HG03571 (cell line): ENCODE data around the gene HNRNPH1.

ENCODE experiments used
- ATAC-seq: cut with Tn5 transposase; IDR thresholded peaks from one replicate; pipeline ENCODE4 v1.9.1; 2021; ENCODE audit not compliant: unreplicated experiment

The HNRNPH1 gene

DNA sequence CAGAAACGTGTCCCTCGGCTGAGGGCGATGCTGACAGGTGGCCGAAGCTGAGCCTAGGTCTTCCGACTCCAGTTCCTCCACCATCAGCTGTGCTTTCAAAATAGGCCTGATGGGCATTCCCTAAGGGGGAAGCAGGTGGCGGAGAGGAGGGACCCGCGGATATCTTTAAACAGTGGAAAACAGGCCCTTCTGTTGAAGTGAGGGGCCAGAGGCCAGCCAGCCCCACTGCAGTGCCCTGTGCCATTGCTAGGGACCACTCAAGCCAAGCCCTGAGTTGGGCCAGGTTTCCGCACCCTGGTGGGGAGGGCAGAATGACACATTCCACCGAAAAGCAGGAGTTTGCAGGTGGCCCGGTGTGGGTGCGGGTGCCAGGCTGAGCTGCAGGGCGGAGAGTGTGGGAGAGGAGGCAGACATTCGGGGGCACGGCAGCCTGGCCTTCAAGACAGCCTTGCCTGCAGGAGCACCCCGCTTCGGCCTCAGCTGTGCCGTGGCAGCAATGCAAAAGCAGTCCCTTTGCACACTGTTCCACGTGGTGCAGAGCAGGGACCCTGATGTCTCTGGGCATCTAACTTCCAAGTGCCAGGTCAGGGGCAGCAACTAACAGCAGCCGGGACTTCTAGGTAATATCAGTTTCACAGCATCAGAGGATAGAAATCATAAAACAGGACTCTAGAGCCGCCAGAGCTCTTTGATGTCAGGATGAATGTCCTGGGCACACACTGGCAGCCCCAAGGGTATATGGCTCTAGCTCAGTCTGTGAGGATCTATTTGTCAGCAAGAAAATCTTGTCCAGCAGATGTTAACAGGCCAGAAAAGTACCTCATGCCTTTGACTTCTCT is 17.2 kb downstream of the HNRNPH1 start:
- ATAC-seq, result no peak

DNA sequence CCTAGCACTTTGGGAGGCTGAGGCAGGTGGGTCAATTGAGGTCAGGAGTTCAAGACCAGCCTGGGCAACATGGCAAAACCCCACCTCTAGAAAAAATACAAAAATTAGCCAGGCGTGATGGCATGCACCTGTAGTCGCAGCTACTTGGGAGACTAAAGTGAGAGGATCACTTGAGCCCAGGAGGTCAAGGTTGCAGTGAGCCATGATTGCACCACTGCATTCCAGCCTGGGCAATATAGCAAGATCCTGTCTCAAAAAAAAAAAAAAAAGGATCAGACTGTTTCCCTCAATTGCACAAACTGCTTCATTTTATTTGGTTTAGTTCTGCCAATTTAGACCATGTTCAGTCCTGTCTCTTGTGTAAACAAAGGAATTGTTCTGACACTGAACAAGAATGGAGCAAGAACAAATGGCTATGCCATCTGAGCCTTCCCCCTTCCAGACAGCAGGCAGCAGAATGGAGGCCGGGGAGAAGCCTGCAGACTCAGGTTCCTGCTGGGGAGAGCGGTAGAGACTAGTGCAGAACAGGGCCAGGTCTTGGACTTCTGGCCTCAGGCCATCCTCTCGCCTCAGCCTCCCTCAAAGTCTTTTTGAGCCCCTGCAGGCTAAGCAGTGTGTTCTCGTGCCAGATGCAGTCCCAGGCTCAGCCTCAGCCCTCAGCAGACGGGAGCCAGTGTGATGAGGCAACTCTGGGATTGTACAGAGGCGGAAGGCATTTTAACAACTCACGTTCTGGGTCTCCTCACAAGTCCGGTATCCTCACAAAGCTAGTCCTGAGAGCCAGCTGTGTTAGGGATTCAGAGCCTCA is 18.2 kb downstream of the HNRNPH1 start:
- no peak for ATAC-seq

DNA sequence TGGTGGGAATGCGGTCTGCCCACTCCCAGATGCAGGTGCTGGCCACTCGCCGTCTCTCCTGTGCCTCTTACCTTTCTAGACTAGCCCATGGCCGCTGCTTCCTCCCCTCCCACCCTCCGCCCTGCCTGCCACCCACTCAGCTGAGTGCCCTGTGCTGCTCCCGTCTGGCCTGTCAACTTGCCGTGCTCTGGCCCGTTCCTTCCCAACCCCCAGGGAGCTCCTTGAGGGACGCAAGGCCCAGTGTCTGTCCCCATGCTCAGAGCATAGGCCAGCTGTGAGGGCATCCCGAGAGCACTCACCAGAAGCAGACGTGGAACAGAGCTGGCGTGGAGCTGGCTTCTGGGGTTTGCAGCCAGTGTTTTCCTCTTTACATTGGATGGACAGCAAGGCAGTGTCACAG is 20.2 kb downstream of the HNRNPH1 start:
- no peak for ATAC-seq

DNA sequence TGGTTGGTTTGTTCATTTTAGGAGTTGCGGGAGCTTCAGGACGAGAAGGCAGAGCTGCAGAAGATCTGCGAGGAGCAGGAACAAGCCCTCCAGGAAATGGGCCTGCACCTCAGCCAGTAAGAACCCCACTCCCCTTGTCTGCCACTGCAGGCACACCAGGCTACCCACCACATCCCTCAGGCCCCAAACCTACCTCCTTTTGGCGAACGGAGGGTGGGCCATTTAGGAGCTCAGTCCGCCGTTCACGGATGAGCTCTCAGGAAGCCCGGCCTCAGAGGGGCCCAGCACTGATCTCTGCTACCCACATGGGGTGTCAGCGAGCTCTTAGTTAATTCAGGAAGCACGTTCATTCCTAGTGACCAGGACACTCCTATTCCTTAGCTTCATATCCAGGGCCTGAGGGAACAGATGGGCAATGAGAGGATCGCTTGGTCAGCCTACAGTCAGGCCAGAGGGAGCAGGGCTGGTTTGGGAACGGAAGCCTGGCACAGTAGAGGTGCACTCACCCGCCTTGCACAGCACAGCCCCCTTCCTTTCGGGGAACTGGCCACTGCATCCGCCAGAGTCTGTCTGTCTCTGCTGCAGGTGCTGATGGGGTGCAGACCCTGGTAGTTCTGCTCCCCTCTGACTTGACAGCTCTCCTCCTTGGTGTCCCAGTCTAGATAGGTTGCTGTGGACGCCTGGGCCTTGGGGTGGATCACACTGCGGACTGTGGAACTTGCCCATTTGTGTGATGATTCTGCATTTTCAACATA is 21.4 kb downstream of the HNRNPH1 start:
- ATAC-seq, result no peak

DNA sequence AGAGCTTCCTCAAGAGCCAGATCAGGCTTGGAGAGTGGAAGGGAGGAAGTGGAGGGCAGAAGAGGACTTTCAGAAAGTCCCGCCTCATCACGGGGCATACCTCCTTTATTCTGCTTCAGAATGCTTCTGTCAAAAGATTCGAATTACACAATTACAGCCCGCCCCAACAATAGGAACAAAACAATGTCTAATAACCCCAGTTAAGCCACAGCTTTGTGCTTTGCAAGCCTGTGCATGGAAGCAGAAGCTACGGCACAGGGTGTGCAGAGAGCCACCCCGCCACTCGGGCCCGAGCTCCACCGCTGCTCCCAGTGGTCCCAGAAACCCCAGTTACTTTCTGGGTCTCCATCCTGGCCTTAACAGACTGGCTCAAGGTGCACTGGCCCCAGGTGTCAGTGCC is 23.5 kb downstream of the HNRNPH1 start:
- ATAC-seq, result no peak

DNA sequence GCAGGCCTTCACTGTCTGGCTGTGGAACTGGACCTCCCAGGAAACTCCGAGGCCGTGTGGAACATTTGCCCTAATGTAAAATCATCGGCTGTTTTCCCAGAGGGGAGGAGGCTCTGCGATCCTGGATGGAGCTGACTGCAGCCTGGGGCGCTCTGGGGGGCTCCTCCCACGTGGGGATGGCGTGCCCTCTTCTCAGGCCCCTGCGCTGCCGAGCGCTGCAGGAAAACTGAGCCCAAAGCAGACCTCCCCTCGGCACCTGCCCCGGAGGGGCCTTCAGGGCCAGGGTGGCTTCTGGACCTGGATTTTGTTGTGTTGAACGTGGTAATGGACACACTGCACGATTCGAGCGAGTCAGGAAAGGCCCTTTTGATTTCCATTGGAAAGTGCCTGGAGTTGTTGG is 23.9 kb downstream of the HNRNPH1 start:
- no peak for ATAC-seq

DNA sequence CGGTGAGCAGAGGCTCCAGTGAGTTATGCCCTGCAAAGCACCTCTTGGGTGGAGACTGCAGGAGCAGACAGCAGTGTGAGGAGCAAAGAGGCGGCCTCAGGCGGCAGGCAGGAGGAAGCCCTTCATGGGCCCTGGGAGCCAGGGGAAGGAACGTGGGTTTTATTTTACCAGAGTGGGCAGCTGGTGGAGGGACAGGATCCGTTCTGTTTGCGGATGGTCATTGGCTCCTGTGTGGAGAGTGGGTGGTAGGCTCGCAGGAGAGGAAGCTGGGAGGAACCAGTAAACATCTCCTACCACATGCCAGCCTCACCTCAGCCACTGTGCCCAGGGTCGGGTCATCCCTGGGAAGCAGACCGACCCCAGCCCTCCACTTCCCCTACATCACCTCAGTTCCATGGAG is 24.4 kb downstream of the HNRNPH1 start:
- ATAC-seq, result no peak

DNA sequence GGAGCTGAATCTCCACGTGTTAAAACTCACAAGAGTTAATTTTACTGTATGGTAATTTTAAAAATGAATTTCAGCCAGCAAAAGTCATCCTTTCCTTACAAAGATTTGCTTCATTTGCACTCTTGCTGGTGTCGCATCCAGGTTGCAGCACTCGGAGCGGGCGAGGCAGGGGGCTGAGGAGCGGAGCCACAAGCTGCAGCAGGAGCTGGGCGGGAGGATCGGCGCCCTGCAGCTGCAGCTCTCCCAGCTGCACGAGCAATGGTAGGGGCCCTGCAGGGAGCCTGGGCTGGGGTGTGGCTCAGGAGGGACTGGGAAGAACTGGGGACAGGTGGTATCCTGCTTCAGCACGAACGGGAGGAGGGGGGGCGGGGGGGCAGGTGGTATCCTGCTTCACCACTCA is 27.1 kb downstream of the HNRNPH1 start:
- no peak for ATAC-seq

DNA sequence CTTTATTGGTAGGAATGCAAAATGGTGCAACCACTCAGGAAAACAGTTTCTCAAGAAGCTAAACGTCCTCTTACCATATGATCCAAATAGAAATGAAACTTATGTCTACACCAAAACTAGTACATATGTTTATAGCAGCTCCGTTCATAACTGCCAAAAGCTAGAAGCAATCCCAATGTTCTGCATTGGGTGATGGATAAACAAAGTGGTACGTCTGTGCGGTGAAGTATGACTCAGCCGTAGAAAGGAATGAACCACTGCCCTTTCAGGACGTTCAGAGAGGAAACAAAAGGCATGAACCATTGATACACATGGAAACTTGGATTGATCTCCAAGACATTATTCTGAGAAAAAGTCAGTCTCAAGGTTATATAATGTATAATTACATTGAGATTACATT is 27.6 kb downstream of the HNRNPH1 start:
- ATAC-seq, result no peak

DNA sequence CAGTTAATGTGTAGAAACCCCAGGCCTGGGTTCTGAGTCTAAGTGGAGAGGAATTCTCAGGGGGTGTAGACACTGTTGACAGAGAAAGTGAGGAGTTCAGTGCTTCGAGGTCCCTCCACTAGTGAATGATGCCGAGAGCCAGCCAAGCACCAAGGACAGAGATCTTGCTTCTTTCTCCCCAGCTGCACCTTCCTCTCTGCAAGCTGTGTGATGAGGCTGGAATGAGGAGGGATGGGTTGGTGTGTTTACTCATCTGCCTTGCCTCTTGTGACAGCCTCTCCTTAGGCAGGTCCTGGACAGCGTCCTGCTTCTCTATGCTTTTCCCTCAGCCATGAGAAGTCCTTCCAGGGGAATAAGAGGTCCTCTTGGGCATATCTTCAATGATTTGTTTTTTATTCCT is 35.3 kb downstream of the HNRNPH1 start:
- no peak for ATAC-seq

DNA sequence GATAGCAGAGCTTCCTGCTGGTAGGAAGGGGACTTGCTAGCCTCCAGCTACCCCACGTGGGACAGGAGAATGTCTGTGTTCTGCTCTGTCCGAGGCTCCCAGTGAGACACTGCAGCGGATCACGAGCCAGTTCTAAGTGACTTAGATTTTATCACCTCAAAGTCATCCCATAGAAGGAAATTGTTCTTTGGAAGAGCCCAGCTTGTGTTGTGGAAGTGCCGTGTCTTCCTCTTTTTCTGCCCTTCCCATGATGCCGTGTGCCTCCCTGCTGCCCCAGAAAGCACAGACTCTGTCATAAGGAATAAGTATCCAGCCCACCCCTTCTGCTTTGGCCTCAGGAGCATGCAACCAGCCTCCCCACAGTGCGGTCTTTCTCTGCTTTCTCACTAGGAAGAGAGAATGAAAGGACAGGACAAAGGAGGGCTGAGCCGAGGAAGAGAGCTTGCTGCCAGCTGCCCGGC is 37.5 kb downstream of the HNRNPH1 start:
- ATAC-seq, result no peak

DNA sequence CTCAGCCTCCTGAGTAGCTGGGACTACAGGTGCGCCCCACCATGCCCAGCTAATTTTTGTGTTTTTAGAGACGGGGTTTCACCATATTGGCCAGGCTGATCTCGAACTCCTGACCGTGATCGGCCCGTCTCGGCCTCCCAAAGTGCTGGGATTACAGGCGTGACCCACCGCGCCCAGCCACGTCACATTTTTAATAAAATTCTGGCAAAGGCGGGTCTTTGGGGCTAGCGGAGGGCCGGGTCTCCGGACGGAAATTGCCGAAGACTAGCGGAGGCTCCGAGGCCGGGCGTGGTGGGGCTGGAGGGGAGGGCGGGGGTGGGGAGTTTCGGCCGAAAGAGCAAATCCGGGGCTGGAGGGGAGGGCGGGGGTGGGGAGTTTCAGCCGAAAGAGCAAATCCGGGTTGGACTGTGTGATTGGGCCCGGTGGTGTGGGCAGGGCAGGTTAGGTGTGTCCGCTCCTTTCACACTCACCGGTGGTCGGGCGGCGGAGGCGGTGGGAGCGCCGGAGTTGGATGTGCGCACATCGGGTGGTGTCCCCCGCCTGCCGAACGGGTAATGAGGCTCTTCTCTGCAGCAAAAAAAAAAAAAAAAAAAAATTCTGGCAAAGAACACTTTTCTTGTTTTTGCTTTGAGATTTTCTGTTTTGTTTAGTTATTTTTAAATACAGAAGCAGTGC is 46.0 kb downstream of the HNRNPH1 start:
- no peak for ATAC-seq

DNA sequence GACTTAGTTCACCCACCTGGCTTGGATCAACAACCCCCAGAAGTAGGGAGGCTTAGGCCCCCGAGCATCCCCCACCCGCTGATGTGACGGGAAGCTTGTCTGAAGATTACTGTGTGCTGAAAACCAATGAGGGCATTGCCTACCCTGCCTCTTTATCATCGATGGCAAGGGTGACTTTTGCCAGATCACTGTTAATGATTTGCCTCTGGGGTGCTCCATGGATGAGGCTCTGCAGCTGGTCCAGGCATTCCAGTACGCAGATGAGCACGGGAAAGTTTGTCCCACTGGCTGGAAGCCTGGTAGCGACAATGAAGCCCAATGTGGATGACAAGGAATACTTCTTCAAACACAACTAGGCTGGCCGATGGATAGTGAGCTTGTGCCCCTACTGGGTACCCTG is 51.1 kb downstream of the HNRNPH1 start:
- no peak for ATAC-seq

DNA sequence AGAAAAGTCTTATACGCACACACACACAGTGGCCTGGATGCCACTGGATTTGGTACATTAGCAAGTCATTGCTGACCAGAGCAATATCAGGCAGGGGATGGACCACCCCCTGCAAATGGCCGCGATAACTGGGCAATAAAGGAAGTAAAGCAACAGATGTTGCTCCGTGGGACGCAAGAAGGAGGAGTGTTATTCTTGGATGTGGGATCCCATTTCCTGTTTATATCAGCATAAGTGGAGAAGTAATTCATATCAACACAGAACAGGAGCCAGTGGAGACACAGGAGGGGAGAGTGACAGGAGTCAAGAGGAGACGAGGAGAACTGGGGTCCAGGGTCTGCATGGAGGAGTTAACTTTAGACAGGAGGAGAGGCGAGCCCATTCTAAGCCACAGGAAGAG is 54.8 kb downstream of the HNRNPH1 start:
- ATAC-seq, result no peak

DNA sequence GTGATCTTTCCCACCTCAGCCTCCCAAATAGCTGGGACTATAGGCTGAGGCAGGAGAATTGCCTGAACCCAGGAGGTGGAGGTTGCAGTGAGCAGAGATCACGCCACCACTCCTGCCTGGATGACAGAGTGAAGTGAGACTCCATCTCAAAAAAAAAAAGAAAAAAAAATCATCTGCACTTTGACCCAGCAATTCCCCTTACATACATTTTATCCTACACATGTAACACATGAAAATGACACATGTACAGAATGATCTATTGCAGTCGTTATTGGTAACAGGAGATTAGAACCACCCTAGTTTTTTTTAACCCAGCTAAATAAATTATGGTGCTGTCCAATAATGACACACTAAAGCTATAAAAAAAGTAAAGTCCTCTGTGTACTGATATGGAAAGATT is 58.9 kb downstream of the HNRNPH1 start:
- no peak for ATAC-seq
